Measurements from ENCODE around the gene SLC7A6OS.
A peak's percentile ranks its signal among the peaks of the same experiment; 100 is the strongest.

SLC7A6OS gene

DNA sequence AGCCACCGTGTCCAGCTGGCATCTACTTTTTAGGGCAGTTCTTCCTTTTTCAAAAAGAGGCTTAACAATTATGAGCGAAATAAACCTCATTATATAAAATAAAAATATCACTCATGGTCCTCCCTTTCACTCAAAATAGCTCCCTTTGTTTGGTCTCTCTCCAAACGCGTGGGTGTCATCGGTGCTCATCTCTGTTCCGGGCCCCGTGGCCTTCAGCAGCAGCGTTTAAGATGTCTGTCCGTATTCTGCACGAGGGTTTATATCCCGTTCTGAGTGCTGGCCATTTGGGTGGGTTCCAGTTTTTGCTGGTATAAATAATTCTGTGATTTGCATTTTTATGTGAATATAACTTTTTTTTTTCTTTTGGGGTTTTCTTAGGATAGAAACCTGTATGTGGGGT is 33.5 kb upstream of the SLC7A6OS start:
- no peak for DNase-seq (ENCODE audit: low read depth)

DNA sequence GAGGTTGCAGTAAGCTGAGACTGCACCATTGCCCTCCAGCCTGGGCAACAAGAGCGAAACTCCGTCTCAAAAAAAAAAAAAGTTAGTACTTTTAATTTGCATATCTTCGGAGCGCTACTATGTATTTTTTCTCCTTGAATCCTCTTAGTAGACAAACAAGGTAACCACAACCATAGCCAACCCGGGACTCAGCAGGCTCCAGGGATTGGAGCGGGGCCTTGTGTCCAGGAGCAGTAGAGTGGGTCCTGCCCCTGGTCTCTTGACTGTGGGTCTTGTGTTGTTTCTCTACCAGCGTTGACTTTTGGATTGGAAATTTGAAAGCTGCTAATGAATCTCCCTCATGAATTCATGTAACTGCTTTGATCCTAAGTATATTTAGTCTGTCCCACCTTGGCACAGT is 32.4 kb upstream of the SLC7A6OS start:
- no peak for DNase-seq (ENCODE audit: low read depth)

DNA sequence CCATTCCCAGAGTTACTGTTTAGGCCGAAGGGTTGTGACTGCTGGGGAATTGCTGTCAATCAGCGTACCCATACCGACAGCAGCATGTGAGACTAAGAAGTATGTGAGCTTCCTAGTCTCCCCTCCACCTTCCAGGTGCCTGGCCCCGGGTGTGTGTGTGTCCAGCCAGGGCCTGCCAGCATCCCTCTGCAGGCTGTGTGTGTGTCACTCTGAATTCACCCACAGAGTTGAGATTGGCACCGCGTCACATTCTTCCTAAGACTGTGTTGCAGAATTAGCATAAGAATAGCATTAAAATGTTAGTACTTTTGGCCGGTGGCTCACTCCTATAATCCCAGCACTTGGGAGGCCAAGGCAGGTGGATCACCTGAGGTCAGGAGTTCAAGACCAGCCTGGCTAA is 31.9 kb upstream of the SLC7A6OS start:
- DNase-seq (ENCODE audit: low read depth) = no peak

DNA sequence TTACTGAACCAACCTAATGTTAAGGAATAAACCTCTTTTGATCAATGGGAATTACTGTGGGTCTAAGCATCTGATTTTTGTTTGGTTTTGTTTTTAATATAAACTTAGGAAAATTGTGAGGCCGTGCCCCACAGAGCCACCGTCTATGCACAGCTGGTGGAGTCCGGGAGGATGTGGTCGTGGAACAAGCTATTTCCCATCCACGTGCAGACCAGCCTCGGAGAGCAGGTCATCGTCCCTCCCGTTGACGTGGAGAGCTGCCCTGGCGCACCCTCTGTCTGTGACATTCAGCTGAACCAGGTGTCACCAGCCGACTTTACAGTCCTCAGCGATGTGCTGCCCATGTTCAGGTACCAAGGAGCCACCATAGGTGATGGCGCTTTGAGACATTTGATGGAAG is 28.5 kb upstream of the SLC7A6OS start:
- no peak for DNase-seq (ENCODE audit: low read depth)

DNA sequence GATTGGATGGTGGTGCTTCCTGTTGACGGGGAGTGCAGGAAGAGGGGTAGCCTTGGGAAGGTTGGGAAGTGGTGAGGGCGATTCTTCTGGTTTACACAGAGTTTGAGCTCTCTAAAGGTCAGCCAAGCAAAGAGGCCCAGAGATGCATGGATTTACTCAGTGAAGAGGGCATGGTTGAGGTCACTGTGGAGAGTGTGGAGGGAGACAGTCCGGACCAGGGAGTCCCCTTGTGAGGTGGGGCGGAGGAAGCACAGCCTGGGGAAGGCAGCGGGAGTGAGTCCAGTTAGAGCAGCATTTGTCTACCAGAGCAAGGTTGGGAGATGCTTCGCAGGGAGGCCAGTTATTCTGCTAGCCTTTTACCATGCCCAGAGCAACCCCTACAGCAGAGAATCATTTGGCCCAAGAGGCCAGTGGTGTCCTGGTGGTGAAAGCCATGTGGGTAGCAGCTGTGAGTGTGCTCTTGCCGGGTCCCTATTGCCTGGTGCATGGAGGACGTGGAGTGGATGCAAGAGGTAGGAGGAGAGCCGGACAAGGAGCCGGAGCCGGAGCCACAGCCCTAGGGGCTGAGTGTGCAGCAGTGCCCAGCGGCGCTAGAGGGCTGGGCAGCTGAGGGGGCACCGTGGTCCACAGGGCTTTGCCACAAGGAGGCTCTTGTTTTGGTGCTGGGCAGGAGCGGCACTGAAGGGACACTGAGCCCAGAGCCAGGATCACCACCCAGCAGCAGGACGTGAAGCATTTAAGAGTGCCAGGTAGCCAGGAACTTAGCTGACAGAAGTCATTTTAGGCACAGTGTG is 27.8 kb upstream of the SLC7A6OS start:
- no peak for DNase-seq (ENCODE audit: low read depth)

DNA sequence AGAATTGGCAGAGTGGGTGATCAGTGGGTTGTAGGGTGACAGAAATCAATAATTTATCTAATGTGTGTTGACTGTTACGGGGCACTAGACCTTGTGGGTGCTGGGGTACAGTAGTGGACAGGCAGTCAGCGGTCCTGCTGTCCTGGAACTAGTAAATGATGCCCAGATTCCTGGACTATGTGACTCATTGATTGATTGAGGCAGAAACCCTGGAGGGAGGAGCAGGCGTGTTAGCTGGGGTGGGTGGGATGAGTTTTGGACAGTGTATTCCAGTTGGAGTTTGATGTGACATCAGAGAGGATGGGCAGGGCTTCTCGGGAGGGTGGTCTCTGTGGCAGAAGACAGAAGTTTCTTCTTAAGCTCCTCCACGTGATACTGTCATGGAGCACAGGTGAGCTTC is 24.4 kb upstream of the SLC7A6OS start:
- no peak for DNase-seq (ENCODE audit: low read depth)

DNA sequence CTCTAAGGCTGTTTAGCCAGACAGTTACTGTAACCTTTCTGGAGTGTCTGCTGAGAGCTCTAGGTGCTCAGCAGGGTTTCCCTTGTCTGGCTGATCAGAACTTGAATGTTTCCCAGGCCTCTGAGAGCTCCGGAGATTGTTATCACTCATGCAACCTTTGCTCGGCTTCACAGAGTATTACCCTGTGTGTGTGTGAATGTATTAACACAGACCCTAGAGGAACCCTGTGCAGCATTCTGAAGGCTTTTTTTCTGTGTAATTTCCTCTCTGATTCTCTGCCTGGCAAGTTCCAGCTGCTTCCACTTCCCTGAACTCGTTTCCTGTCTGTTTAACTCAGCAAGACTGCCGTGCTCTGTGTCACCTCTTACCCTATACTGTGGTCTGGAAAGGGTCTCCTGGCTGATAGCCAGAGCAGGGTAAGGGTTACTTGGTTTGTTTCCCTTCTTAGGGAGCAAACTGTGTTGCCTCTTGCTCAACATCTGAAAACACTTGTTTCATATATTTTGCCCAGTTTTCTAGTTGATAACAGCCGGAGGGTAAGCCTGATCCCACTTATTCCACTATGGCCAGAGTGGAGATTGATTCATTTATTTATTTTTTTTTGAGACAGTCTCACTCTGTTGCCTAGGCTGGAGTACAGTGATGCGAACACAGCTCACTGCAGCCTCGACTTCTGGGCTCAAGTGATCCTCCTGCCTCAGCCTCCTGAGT is 21.8 kb upstream of the SLC7A6OS start:
- no peak for DNase-seq (ENCODE audit: low read depth)

GRCh38 chr16:68331879-68332410 is 21.2 kb upstream of the SLC7A6OS start:
- no peak for DNase-seq (ENCODE audit: low read depth)

- DNase-seq (ENCODE audit: low read depth) = no peak
These were observed 18.2 kb upstream of the SLC7A6OS start for GRCh38 chr16:68328860-68329390.

DNA sequence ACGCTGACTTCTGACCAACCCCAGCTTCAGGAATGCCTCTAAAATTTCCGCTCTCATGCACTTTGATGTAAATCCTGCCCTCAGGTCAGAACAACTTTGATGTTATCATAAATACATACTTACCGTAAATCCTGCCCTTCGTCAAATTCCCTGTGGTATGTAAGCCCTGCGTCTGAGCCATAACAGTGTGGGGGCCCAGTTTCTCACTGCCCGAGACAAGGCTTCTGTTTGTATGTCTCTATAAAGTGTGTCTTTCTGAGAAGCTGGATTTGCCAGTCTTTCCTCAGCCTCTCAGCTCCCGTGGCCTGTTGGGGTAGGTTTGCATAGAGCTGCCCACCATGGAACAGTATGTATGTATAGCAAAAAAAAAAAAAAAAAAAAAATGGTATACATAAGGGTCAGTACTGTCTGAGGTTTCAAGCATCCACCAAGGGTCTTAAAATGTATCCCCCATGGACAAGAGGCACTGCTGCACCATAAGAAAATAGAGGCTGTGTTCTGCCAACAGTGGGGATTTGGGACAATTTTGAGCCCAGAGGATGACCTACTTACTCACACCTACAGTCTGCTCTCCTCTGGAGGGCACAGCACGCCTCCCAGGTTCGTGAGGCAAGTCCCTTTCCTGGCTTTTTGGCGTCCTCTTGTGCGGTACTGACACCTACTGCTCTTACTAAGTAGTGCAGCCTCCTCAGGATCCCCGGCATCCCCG is 17.6 kb upstream of the SLC7A6OS start:
- DNase-seq (ENCODE audit: low read depth) = peak; percentile 71

- no peak for DNase-seq (ENCODE audit: low read depth)
These were observed 14.1 kb upstream of the SLC7A6OS start for GRCh38 chr16:68324780-68325357.

DNA sequence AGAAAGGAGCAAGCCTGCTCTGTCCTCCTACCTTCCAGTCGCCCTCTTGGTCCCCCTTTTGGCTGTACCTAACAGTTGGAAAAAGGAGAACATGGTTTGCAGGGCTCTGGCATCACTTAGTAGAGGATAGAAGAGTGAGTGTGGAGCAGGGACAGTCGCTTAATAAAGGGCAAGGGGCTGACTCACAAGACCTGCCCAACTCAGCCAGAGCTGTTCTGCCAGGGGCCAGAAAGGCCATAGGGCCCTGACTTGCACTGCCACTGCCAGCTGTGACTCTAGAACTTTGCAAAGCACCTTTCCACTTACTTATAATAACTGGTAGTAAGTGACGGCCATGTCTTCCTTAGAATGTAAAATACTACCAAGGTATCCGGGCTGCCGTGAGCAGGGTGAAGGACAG is 13.6 kb upstream of the SLC7A6OS start:
- no peak for DNase-seq (ENCODE audit: low read depth)

DNA sequence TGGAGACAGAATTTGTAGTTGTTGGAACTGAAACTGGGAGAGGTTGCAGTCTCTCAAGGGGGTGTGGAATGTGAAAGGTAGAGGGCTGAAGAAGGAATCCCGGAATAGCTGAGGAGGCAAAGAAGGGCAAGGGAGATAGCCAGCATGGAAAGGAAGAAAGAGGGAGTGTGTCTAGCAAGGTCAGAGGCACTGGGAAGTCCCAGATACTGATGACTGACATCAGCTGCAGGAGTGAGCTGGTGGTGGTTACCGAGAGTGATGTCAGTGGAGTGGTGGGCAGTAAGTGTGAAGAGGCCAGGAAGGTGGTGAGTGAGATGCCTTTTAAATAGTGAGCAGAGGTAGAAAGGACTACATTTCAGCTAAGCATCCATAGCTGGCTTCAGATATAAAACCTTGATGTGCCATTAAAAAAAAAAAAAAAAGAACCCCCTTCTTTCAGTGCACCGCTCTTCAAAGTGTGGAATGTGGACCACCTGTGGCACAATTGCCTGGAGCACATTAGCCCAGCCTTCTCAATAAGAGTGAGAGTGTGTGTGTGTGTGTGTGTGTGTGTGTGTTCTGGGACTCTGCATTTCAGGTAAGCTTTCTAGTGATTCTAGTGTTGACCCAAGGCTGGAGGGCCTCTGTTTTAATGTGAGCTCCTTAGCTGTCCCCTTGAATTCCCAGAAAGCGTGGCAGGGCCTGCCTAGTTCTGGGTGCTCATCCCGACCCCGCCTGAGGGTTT is 8.6 kb upstream of the SLC7A6OS start:
- no peak for DNase-seq (ENCODE audit: low read depth)

- no peak for DNase-seq (ENCODE audit: low read depth)
These were observed 2.4 kb upstream of the SLC7A6OS start for GRCh38 chr16:68313116-68313515.

DNA sequence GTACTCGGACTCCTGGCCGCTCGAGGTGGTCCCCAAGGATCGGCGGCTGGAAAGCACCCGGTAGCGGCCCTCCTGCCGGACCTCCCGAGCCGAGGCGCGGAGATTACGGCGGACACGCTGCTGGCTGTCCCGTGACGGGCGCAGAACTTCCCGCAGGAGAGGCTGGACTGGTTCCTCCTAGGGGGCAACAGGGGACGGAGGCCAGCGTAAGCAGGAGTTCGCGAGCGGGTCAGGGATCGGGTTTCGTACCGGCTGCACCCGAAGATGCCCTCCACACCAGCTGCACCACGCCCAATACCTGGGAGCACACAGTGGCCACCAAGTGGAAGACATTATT is 341 bp downstream of the SLC7A6OS start:
- DNase-seq (ENCODE audit: low read depth) = no peak

GRCh38 chr16:68309799-68310198 is 947 bp downstream of the SLC7A6OS start:
- DNase-seq (ENCODE audit: low read depth) = no peak

DNA sequence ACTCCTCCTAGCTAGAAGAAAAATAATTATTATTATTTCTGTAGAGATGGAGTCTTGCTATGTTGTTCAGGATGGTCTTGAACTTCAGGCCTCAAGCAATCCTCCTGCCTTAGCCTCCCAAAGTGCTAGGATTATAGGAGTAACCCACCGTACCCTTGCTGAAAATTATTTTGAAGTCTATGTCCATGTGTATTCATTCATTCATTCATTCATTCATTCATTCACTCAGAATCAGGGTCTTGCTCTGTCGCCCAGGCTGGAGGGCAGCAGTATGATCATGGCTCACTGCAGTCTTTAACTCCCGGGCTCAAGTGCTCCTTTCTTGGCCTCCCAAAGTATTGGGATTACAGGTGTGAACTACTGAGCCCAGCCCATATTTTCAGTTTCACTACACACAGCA is 4.1 kb downstream of the SLC7A6OS start:
- DNase-seq (ENCODE audit: low read depth) = no peak

DNA sequence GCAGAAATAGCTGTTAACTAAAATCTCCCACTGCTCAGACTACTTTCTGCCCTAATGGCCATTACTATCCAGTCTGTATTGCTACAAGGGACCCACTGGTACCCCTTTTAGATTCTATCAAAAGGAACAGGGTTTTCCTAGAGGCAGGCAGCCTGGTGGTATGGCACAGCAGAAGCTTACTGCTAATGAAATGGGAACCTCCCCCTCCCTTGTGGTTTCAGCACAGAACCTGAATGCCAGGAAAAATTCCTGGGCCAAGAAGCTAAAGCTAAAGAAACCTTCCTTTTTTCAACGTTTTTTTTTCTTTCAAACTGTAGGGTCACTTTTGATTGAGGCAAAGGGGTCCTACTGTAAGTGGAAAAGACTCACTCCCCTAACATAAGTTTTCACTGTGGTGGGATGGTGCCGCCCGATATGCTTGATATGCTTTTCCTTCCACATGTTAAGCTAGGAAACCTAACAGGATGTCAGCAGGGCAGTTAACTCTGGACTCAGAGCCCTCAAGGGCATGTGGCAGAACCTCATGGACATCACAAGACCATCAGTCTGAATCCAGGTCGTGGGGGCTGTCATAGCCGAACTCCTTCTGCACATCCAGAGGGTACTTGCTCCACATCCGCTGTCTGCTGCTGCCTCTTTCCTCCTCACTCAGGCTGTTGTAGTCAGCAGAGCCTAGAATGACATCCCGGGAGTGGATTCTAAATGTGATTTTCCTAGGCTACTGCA is 9.8 kb downstream of the SLC7A6OS start:
- DNase-seq (ENCODE audit: low read depth) = no peak

GRCh38 chr16:68299571-68300453 is 10.9 kb downstream of the SLC7A6OS start:
- no peak for DNase-seq (ENCODE audit: low read depth)

Data from T follicular helper cell (primary cell).